Esophagus muscularis mucosa (tissue), 4 donors: ENCODE results near the gene CELF4. TPM values are rescaled to one million over a fixed set of nuclear protein-coding genes. Genes with fewer than 3 reads are reported as not detected.

ENCODE experiments used
- DNase-seq: peaks from one replicate; pipeline ENCODE4 v3.0.0-alpha.2; 2017; ENCODE audit errors: extremely low spot score
- H3K27ac ChIP-seq, 4 donors: fragments of 200-600 bp; sonication (generic); replicated peaks in 1 of 4; 1 replicate in 3 of 4; 2 replicates in 1 of 4; pipeline ENCODE4 v1.5.1; 2016 to 2019; ENCODE audit warnings: mild to moderate bottlenecking in 1 of 4
- H3K27me3 ChIP-seq, 4 donors: fragments of 200-600 bp; sonication (generic); one replicate each; pipeline versions ENCODE4 v1.5.1 to v1.6.0; 2016 to 2019
- H3K36me3 ChIP-seq, 4 donors: fragments of 200-600 bp; sonication (generic); one replicate each; pipeline ENCODE4 v1.5.1; 2016 to 2019
- H3K4me1 ChIP-seq, 4 donors: fragments of 200-600 bp; sonication (generic); one replicate each; pipeline ENCODE4 v1.5.1; 2016 to 2019
- H3K4me3 ChIP-seq, 4 donors: fragments of 200-600 bp; sonication (generic); 1 replicate in 2 of 4; 2 replicates in 2 of 4; pipeline ENCODE4 v1.5.1; 2016 to 2019; ENCODE audit warnings: mild to moderate bottlenecking in 4 of 4, moderate library complexity in 1 of 4
- H3K9me3 ChIP-seq, 4 donors: fragments of 200-600 bp; sonication (generic); 1 replicate in 3 of 4; 2 replicates in 1 of 4; pipeline ENCODE4 v1.5.1; 2016 to 2019
- CTCF ChIP-seq, 3 experiments: fragments of 200-600 bp in 2 of 3; fragments of 450-650 bp in 1 of 3; sonication (generic) in 2 of 3; IDR thresholded peaks; one replicate each; pipeline ENCODE4 v1.5.1; 2017 to 2019; ENCODE audit warnings: antibody characterized with exemption in 3 of 3, mild to moderate bottlenecking in 2 of 3, moderate library complexity in 1 of 3
- EP300 ChIP-seq: sonication (generic); formaldehyde crosslinking; IDR thresholded peaks from one replicate; pipeline ENCODE4 v1.6.1; 2017; ENCODE audit warnings: antibody characterized with exemption
- POLR2A ChIP-seq: fragments of 450-650 bp; IDR thresholded peaks from one replicate; pipeline ENCODE4 v1.6.1; 2017; ENCODE audit warnings: antibody characterized with exemption, moderate library complexity, mild to moderate bottlenecking, low read depth
- POLR2AphosphoS5 ChIP-seq, 2 donors: sonication (generic); formaldehyde crosslinking; IDR thresholded peaks; one replicate each; pipeline ENCODE4 v1.6.1; 2017; ENCODE audit warnings: antibody characterized with exemption in 2 of 2
- WGBS: methylation state at CpG from one replicate; pipeline ENCODE4 v1.1.5; 2018; 5-methylcytosine and 5-hydroxymethylcytosine counted together
- intact Hi-C: fragments of 100-400 bp; cut with DNase I; formaldehyde crosslinking; loops from one replicate; pipeline ENCODE4 v1.15.1; 2023
- total RNA-seq, 4 donors: library from RNA; depleted of rRNA; stranded (reverse); fragments of >200 nt; gene quantifications; one replicate each; pipeline versions ENCODE4 v1.1.0 to v1.2.1, GENCODE V29; 2016

CELF4 gene
- total RNA-seq, 4 donors from 2014 or later = 0.86 to 1.8 (median 1.7) TPM

- no peaks in the 10 kb centered on the region for H3K9me3 ChIP-seq
- WGBS = 18% methylated on average over 13 of the region's 13 CpGs
- no peak overlapping the region for H3K27ac ChIP-seq
- no peaks in the 10 kb centered on the region for H3K36me3 ChIP-seq
- H3K4me3 ChIP-seq = no peak overlapping the region
- no peak for TF ChIP-seq POLR2A
- no peak for TF ChIP-seq CTCF (IDR thresholded peaks at IDR 0.05)
- no peak for TF ChIP-seq POLR2AphosphoS5 (IDR thresholded peaks at IDR 0.05)
- TF ChIP-seq EP300 = no peak
- H3K4me1 ChIP-seq = peaks cover 5 to 15% (median 13%) of the 10 kb centered on the region in 4 donors
- DNase-seq = no peak
- intact Hi-C loops = no loop called here
- H3K27me3 ChIP-seq = peaks cover 0 to 89% (median 33%) of the 10 kb centered on the region in 4 donors
Observed at GRCh38 chr18:37487400-37487867, 78.2 kb downstream of the CELF4 start.

- Histone ChIP-seq H3K27ac (no peak overlapping the region), H3K9me3 (no peaks in the 10 kb centered on the region), H3K4me1 (peaks cover 5 to 15% (median 13%) of the 10 kb centered on the region in 4 donors), H3K4me3 (no peak overlapping the region), H3K36me3 (no peaks in the 10 kb centered on the region), H3K27me3 (peaks cover 0 to 86% (median 33%) of the 10 kb centered on the region in 4 donors)
- TF ChIP-seq EP300 = no peak
- no peak for TF ChIP-seq CTCF (IDR thresholded peaks at IDR 0.05)
- TF ChIP-seq POLR2AphosphoS5 (IDR thresholded peaks at IDR 0.05) = no peak
- TF ChIP-seq POLR2A = no peak
- intact Hi-C loops = no loop called here
- DNase-seq = no peak
- WGBS = 61% methylated on average over 5 of the region's 5 CpGs
Observed at GRCh38 chr18:37486848-37487247, 78.8 kb downstream of the CELF4 start.

DNA sequence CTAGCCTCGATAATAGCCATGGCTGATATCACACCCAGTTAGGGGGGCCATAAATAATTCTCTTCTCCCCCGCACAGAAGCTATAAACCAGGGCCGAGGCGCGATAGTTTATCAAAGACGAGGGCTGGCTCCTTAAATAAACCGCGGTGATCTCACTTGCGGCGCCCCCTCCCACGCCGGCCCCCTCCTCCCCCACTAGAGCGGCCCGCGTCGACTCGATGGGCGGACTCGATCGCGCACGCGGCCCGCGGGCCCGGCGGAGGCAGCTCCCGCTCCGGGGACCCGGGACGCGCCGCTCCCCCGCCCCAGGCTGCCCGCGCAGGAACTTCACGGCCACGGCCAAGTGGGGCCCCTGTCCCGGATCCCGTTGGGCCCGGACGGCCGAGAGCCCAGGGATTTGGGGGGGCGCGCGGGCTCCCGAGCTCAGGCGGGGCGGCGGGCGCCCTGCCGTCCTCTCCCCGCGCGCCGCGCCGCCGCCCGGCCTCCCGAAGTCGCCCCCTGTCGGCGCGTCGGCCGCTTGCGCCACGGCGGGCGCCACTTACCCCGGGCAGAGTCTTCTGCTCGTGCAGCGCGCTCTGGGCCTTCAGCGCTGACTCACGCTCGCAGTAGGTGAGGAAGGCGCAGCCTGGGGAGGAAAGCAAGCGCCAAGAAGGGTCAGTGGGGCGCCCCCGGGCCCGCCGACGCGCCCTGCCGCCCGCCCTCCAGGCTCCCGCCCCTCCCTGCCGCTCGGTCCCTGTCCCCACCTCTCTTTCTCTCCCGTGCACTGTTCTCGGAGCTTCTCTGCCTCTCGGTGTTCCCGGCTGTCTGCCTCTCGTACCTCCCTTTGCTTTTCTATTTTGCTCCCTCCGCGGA is 80.4 kb downstream of the CELF4 start:
- DNase-seq = no peak
- 13% methylated on average over 23 of the region's 98 CpGs for WGBS
- H3K36me3 ChIP-seq = no peaks in the 10 kb centered on the region
- TF ChIP-seq CTCF (IDR thresholded peaks at IDR 0.05) = peak; percentile 15 to 39 (median 27)
- TF ChIP-seq POLR2AphosphoS5 (IDR thresholded peaks at IDR 0.05) = no peak
- peaks cover 0 to 73% (median 33%) of the 10 kb centered on the region in 4 donors for H3K27me3 ChIP-seq
- peaks cover 5 to 15% (median 13%) of the 10 kb centered on the region in 4 donors for H3K4me1 ChIP-seq
- H3K27ac ChIP-seq = no peak overlapping the region
- no peaks in the 10 kb centered on the region for H3K9me3 ChIP-seq
- intact Hi-C loops = no loop called here
- peak overlapping the region; percentile 27 to 45 (median 33) for H3K4me3 ChIP-seq

DNA sequence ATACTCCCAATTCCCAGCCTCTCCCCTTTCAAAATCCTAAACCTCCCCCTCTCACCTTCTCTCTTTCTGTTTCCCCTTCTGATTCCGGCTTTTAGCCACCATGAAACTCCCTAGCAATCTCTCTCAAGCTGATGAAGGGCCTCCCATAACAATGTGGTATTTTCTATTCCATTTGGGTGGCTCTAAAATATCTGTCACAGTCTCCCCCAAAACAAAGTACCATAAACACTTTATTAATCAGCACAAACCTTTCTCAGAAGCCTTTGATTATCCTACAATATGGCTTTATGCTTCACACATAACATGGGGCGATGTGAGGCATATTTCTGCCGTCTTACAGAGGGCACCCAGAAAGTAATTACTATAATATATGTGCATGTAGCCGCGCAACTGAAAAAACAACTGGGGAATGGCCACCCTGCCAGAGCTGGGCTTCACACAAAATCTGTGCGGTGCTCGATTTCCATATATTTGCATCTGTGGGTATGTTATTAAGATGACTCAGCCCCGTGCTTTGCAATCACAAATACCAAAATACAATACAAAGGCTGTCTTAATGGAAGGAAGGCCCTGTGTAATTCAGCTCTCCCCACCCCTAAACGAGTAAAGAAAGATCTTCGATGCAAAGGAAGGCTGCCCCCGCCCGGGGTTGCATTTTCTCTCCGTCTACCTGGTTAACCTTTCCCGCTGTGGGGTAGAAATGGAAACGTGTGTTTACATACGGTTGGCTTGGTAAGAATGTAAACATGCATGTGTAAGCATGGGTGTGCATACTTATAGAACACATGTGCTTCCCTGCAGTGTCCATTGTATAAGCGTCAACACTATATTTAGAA is 81.4 kb downstream of the CELF4 start:
- 28% methylated on average over 17 of the region's 17 CpGs for WGBS
- no peaks in the 10 kb centered on the region for H3K36me3 ChIP-seq
- intact Hi-C loops = no loop called here
- TF ChIP-seq POLR2A (no peak), CTCF (IDR thresholded peaks at IDR 0.05) (no peak), EP300 (no peak), POLR2AphosphoS5 (IDR thresholded peaks at IDR 0.05) (no peak)
- H3K27ac ChIP-seq = no peak overlapping the region
- peaks cover 0 to 68% (median 30%) of the 10 kb centered on the region in 4 donors for H3K27me3 ChIP-seq
- H3K4me1 ChIP-seq = peaks cover 5 to 15% (median 13%) of the 10 kb centered on the region in 4 donors
- no peak overlapping the region for H3K4me3 ChIP-seq
- H3K9me3 ChIP-seq = no peaks in the 10 kb centered on the region
- no peak for DNase-seq
